B cell (primary cell): ENCODE results near the gene PAQR5. TPM values are rescaled to one million over a fixed set of nuclear protein-coding genes. Genes with fewer than 3 reads are reported as not detected.

Experiments used
- ATAC-seq: fragments of 200-7000 bp; cut with Tn5 transposase; one replicate; pipeline ENCODE4 v1.10.0; 2021; ENCODE audit warnings: low read depth, mild to moderate bottlenecking, moderate number of reproducible peaks, moderate library complexity
- CTCF ChIA-PET: fragments of 350-600 bp; sonication (Branson Sonifier 250); formaldehyde crosslinking; loops from one replicate; lab custom pipeline; 2021; ENCODE audit warnings: antibody characterized with exemption, inconsistent platforms; lab: Charles Lee
- POLR2A ChIA-PET: fragments of 350-600 bp; sonication (Branson Sonifier 250); formaldehyde crosslinking; loops from one replicate; lab custom pipeline; 2021; ENCODE audit warnings: antibody characterized with exemption; lab: Charles Lee
- DNase-seq: peaks from one replicate; pipeline ENCODE4 v3.0.0; 2013
- H2AFZ ChIP-seq: 2 replicates; pipeline ENCODE4 v1.6.1; 2012; ENCODE audit warnings: mild to moderate bottlenecking, low read depth, low read length; ENCODE audit not compliant: insufficient read depth, poor library complexity, severe bottlenecking
- H3K27ac ChIP-seq, 2 donors: 1 replicate in 1 of 2; 2 replicates in 1 of 2; pipeline ENCODE4 v1.5.1; 2012 to 2013; ENCODE audit warnings: low read length in 2 of 2, mild to moderate bottlenecking in 2 of 2, moderate library complexity in 1 of 2
- H3K27me3 ChIP-seq, 4 experiments: fragments of 200-600 bp in 1 of 4; sonication (generic) in 1 of 4; replicated peaks in 1 of 4; 1 replicate in 2 of 4; 2 replicates in 2 of 4; pipeline versions ENCODE4 v1.6.1 to v1.7.0; 2013 to 2016; ENCODE audit warnings: low read length in 3 of 4, mild to moderate bottlenecking in 2 of 4, mixed read lengths in 1 of 4, moderate library complexity in 1 of 4; ENCODE audit not compliant: insufficient read depth in 4 of 4, control insufficient read depth in 3 of 4; ENCODE audit errors: control extremely low read depth in 1 of 4
- H3K36me3 ChIP-seq, 2 experiments: replicated peaks in 1 of 2; 1 replicate in 1 of 2; 2 replicates in 1 of 2; pipeline versions ENCODE4 v1.6.1 to v1.7.1; 2013; ENCODE audit warnings: low read length in 1 of 2; ENCODE audit not compliant: insufficient read depth in 2 of 2, control insufficient read depth in 1 of 2; ENCODE audit errors: control extremely low read depth in 1 of 2, extremely low read depth in 1 of 2
- H3K4me1 ChIP-seq, 2 donors: fragments of 200-600 bp in 1 of 2; sonication (generic) in 1 of 2; 1 replicate in 1 of 2; 2 replicates in 1 of 2; pipeline versions ENCODE4 v1.5.1 to v1.6.1; 2013 to 2017; ENCODE audit warnings: low read length in 2 of 2; ENCODE audit not compliant: control insufficient read depth in 2 of 2, insufficient read depth in 2 of 2
- H3K4me2 ChIP-seq: replicated peaks from 2 replicates; pipeline ENCODE3; 2012; ENCODE audit warnings: mild to moderate bottlenecking, low read depth, low read length; ENCODE audit not compliant: poor library complexity, severe bottlenecking
- H3K4me3 ChIP-seq, 5 experiments: fragments of 200-600 bp in 1 of 5; sonication (generic) in 1 of 5; 1 replicate in 3 of 5; 2 replicates in 2 of 5; pipeline versions ENCODE4 v1.5.1 to v1.7.0; 2011 to 2016; ENCODE audit warnings: low read length in 4 of 5, mild to moderate bottlenecking in 4 of 5, low read depth in 2 of 5, control low read depth in 1 of 5, moderate library complexity in 1 of 5; ENCODE audit not compliant: insufficient read depth in 1 of 5; ENCODE audit errors: control extremely low read depth in 1 of 5, extremely low read depth in 1 of 5
- H3K79me2 ChIP-seq: fragments of 200-600 bp; sonication (generic); one replicate; pipeline ENCODE4 v1.6.0; 2016; ENCODE audit warnings: low read length; ENCODE audit not compliant: control insufficient read depth, insufficient read depth
- H3K9ac ChIP-seq: fragments of 200-600 bp; sonication (generic); 2 replicates; pipeline ENCODE4 v1.6.1; 2017; ENCODE audit warnings: mild to moderate bottlenecking, low read length, moderate library complexity
- H3K9me3 ChIP-seq, 3 donors: one replicate each; pipeline versions ENCODE4 v1.6.1 to v1.7.1; 2013; ENCODE audit warnings: low read length in 2 of 3; ENCODE audit not compliant: control insufficient read depth in 2 of 3, insufficient read depth in 1 of 3; ENCODE audit errors: control extremely low read depth in 1 of 3
- H4K20me1 ChIP-seq: 2 replicates; pipeline ENCODE4 v1.6.0; 2012; ENCODE audit warnings: mild to moderate bottlenecking, low read length; ENCODE audit not compliant: insufficient read depth, control insufficient read depth, poor library complexity, severe bottlenecking
- H3K27ac Mint-ChIP-seq: one replicate; pipeline ENCODE4 v1.8.0; 2021; ENCODE audit warnings: mixed read lengths
- H3K27me3 Mint-ChIP-seq: one replicate; pipeline ENCODE4 v1.8.0; 2021; ENCODE audit warnings: mixed read lengths
- H3K4me1 Mint-ChIP-seq: one replicate; pipeline ENCODE4 v1.8.0; 2021; ENCODE audit warnings: mixed read lengths
- H3K4me3 Mint-ChIP-seq: one replicate; pipeline ENCODE4 v1.8.0; 2021; ENCODE audit warnings: mixed read lengths
- H3K9me3 Mint-ChIP-seq: one replicate; pipeline ENCODE4 v1.8.0; 2022; ENCODE audit warnings: mixed read lengths; ENCODE audit not compliant: insufficient read depth
- CTCF ChIP-seq: fragments of 200-600 bp; IDR thresholded peaks from one replicate; pipeline ENCODE4 v1.8.0; 2022; ENCODE audit warnings: antibody characterized with exemption, mild to moderate bottlenecking
- EZH2 ChIP-seq: IDR thresholded peaks from 2 replicates; pipeline ENCODE4 v1.6.1; 2012; ENCODE audit warnings: borderline replicate concordance, low read depth, mild to moderate bottlenecking, moderate library complexity, low read length; ENCODE audit not compliant: insufficient read depth, poor library complexity, severe bottlenecking
- WGBS: methylation state at CpG from one replicate; pipeline ENCODE4 v1.1.5; 2013; ENCODE audit warnings: missing lambda C conversion rate; ENCODE audit not compliant: insufficient coverage; 5-methylcytosine and 5-hydroxymethylcytosine counted together
- intact Hi-C: fragments of 100-400 bp; cut with micrococcal nuclease; formaldehyde crosslinking; loops from one replicate; pipeline ENCODE4 v1.10.0; 2022
- polyA plus RNA-seq: library from polyadenylated mRNA; depleted of rRNA; stranded (reverse); fragments of >200 nt; gene quantifications from 2 replicates; pipeline ENCODE4 v1.2.3, GENCODE V29; 2012
- total RNA-seq, 2 donors: library from RNA; stranded (reverse); fragments of 120-200 nt in 1 of 2; gene quantifications; 1 replicate in 1 of 2; 2 replicates in 1 of 2; pipeline versions ENCODE4 v1.2.3 to v1.2.4, GENCODE V29; 2013 to 2022

Gene PAQR5
- total and polyA plus RNA-seq, 2 donors (not counting 1 experiment from before 2014, with no cell fraction given): not detected

- no peak overlapping the region for H3K4me3 ChIP-seq
- H3K9me3 Mint-ChIP-seq: no peaks in the 10 kb centered on the region
- ChIA-PET POLR2A (no interaction called here), CTCF (interaction anchor here (0.9 to 1.5 kb wide), 2 partner anchors 335 to 336 kb away, joined by 3 read pairs; no protein-coding TSS in a partner anchor)
- WGBS: 80% methylated on average over 3 of the region's 4 CpGs
- DNase-seq (no peak), ATAC-seq (no peak)
- H3K4me1 ChIP-seq: peaks cover 3 to 7% of the 10 kb centered on the region in 2 donors
- no peak overlapping the region for H3K27ac Mint-ChIP-seq
- H3K4me2 ChIP-seq: no peak overlapping the region
- H4K20me1 ChIP-seq: no peaks in the 10 kb centered on the region
- intact Hi-C loops: no loop called here
- H2AFZ ChIP-seq: no peak overlapping the region
- no peaks in the 10 kb centered on the region for H3K9me3 ChIP-seq
- H3K4me1 Mint-ChIP-seq: peaks cover 6% of the 10 kb centered on the region
- peaks cover 0 to 3% (median 0%) of the 10 kb centered on the region in 4 experiments for H3K27me3 ChIP-seq
- no peak overlapping the region for H3K9ac ChIP-seq
- H3K27me3 Mint-ChIP-seq: no peaks in the 10 kb centered on the region
- no peak overlapping the region for H3K27ac ChIP-seq
- H3K4me3 Mint-ChIP-seq: no peak overlapping the region
- no peaks in the 10 kb centered on the region for H3K36me3 ChIP-seq
- no peak for TF ChIP-seq EZH2
- TF ChIP-seq CTCF: no peak
- H3K79me2 ChIP-seq: no peaks in the 10 kb centered on the region
Measured at GRCh38 chr15:69392352-69392751, 93.6 kb downstream of the PAQR5 start.

GRCh38 chr15:69393831-69394491, 95.2 kb downstream of the PAQR5 start:
- H3K27me3 ChIP-seq: peaks cover 0 to 3% (median 0%) of the 10 kb centered on the region in 4 experiments
- Mint-ChIP-seq H3K9me3 (no peaks in the 10 kb centered on the region), H3K4me1 (peaks cover 6% of the 10 kb centered on the region), H3K27me3 (peaks cover 3% of the 10 kb centered on the region), H3K4me3 (no peak overlapping the region), H3K27ac (no peak overlapping the region)
- H3K79me2 ChIP-seq: no peaks in the 10 kb centered on the region
- H3K9ac ChIP-seq: no peak overlapping the region
- ChIA-PET CTCF (interaction anchor here (0.8 to 2.9 kb wide), 14 partner anchors 9 to 340 kb away, joined by 3 to 18 read pairs (median 6); partner anchors contain the start of genes GLCE and KIF23), POLR2A (no interaction called here)
- no peaks in the 10 kb centered on the region for H4K20me1 ChIP-seq
- H2AFZ ChIP-seq: peak overlapping the region; percentile 50
- H3K9me3 ChIP-seq: no peaks in the 10 kb centered on the region
- peaks cover 3 to 7% of the 10 kb centered on the region in 2 donors for H3K4me1 ChIP-seq
- intact Hi-C loops: loop anchor here (1.0 kb wide), 1 partner anchor 234 kb away; the partner anchor contains the start of gene GLCE
- DNase-seq (no peak), ATAC-seq (no peak)
- peak overlapping the region; percentile 45 for H3K4me2 ChIP-seq
- H3K36me3 ChIP-seq: no peaks in the 10 kb centered on the region
- no peak overlapping the region for H3K4me3 ChIP-seq
- no peak for TF ChIP-seq EZH2
- no peak for TF ChIP-seq CTCF
- no peak overlapping the region for H3K27ac ChIP-seq
- 53% methylated on average over 9 of the region's 11 CpGs for WGBS
